Astrocyte (in vitro differentiated cells and primary cell): ENCODE measurements around the gene CD81. TPM values are rescaled to one million over a fixed set of nuclear protein-coding genes. Genes with fewer than 3 reads are reported as not detected.
A peak's percentile ranks its signal among the peaks of the same experiment; 100 is the strongest.

ENCODE experiments used
- DNase-seq: peaks from one replicate; pipeline ENCODE4 v3.0.0-alpha.2; 2010; ENCODE audit warnings: low read depth
- FAIRE-seq: peaks from 2 replicates; lab custom pipeline; 2011; peaks lifted over from hg19 to GRCh38; lab: Jason Lieb, UNC
- H2AFZ ChIP-seq: 2 replicates; pipeline ENCODE4 v1.6.0; 2012; ENCODE audit warnings: low read depth, low read length, inconsistent platforms
- H3K27ac ChIP-seq: 2 replicates; pipeline ENCODE4 v1.5.1; 2011; ENCODE audit warnings: low read depth, low read length, inconsistent platforms
- H3K27me3 ChIP-seq: 2 replicates; pipeline ENCODE4 v1.6.0; 2011; ENCODE audit warnings: low read length, inconsistent platforms; ENCODE audit not compliant: insufficient read depth
- H3K36me3 ChIP-seq: 2 replicates; pipeline ENCODE4 v1.5.1; 2011; ENCODE audit warnings: low read length, inconsistent platforms; ENCODE audit not compliant: insufficient read depth
- H3K4me1 ChIP-seq: 2 replicates; pipeline ENCODE4 v1.5.1; 2011; ENCODE audit warnings: low read length, inconsistent platforms; ENCODE audit not compliant: insufficient read depth
- H3K4me2 ChIP-seq: 2 replicates; pipeline ENCODE4 v1.6.0; 2012; ENCODE audit warnings: low read length, inconsistent platforms
- H3K4me3 ChIP-seq: 2 replicates; pipeline ENCODE4 v1.5.1; 2011; ENCODE audit warnings: low read depth, mild to moderate bottlenecking, low read length, inconsistent platforms; ENCODE audit not compliant: insufficient read depth
- H3K79me2 ChIP-seq: 2 replicates; pipeline ENCODE4 v1.6.0; 2012; ENCODE audit warnings: mild to moderate bottlenecking, low read length, inconsistent platforms; ENCODE audit not compliant: insufficient read depth
- H3K9ac ChIP-seq: 2 replicates; pipeline ENCODE4 v1.6.0; 2012; ENCODE audit warnings: mild to moderate bottlenecking, low read length, inconsistent platforms
- H3K9me3 ChIP-seq: 2 replicates; pipeline ENCODE4 v1.5.1; 2012; ENCODE audit warnings: low read depth, mild to moderate bottlenecking, low read length, inconsistent platforms; ENCODE audit not compliant: insufficient read depth
- H4K20me1 ChIP-seq: 2 replicates; pipeline ENCODE4 v1.6.0; 2012; ENCODE audit warnings: low read length, inconsistent platforms; ENCODE audit not compliant: insufficient read depth
- H3K27ac Mint-ChIP-seq: one replicate; pipeline ENCODE4 v1.8.0; 2021; ENCODE audit warnings: mild to moderate bottlenecking, mixed read lengths; ENCODE audit not compliant: unreplicated experiment
- H3K27me3 Mint-ChIP-seq: one replicate; pipeline ENCODE4 v1.8.0; 2021; ENCODE audit warnings: low read depth, mixed read lengths; ENCODE audit not compliant: unreplicated experiment
- H3K36me3 Mint-ChIP-seq: one replicate; pipeline ENCODE4 v1.8.0; 2021; ENCODE audit warnings: low read depth, mixed read lengths; ENCODE audit not compliant: unreplicated experiment
- H3K4me1 Mint-ChIP-seq: one replicate; pipeline ENCODE4 v1.8.0; 2021; ENCODE audit warnings: low read depth, mixed read lengths; ENCODE audit not compliant: unreplicated experiment
- H3K4me3 Mint-ChIP-seq: one replicate; pipeline ENCODE4 v1.8.0; 2021; ENCODE audit warnings: mild to moderate bottlenecking, moderate library complexity, mixed read lengths; ENCODE audit not compliant: unreplicated experiment
- H3K9me3 Mint-ChIP-seq: one replicate; pipeline ENCODE4 v1.8.0; 2021; ENCODE audit warnings: mild to moderate bottlenecking, mixed read lengths; ENCODE audit not compliant: unreplicated experiment
- CTCF ChIP-seq: IDR thresholded peaks from 2 replicates; pipeline ENCODE4 v1.5.1; 2011; ENCODE audit warnings: low read depth, mild to moderate bottlenecking, inconsistent platforms, low read length, moderate library complexity; ENCODE audit not compliant: insufficient read depth
- EZH2 ChIP-seq: IDR thresholded peaks from 2 replicates; pipeline ENCODE4 v1.6.1; 2012; ENCODE audit warnings: mild to moderate bottlenecking, low read length, inconsistent platforms; ENCODE audit not compliant: insufficient read depth
- total RNA-seq: library from RNA; stranded (reverse); gene quantifications from 2 replicates; pipeline ENCODE4 v1.2.1, GENCODE V29; 2021

The CD81 gene
- total RNA-seq, 1 donor from 2014 or later, result 625 TPM

GRCh38 chr11:2400069-2400761, 23.1 kb downstream of the CD81 start, which contains the start of gene TSSC4:
Gene TSSC4 (plus strand): TSS chr11:2400750. CDS start chr11:2402634, 1,884 bp downstream.
- no peaks in the 10 kb centered on the region for H3K9me3 ChIP-seq
- peak within 1 kb of the TSS; percentile 65 for H2AFZ ChIP-seq
- Mint-ChIP-seq H3K4me3 (peak within 1 kb of the TSS; percentile 92), H3K27me3 (no peaks in the 10 kb centered on the region), H3K36me3 (peaks cover 4% of the 10 kb centered on the region), H3K27ac (peak within 1 kb of the TSS; percentile 85), H3K9me3 (no peaks in the 10 kb centered on the region), H3K4me1 (peaks cover 2% of the 10 kb centered on the region)
- H3K9ac ChIP-seq, result peak within 1 kb of the TSS; percentile 100
- peaks cover 31% of the 10 kb centered on the region for H3K79me2 ChIP-seq
- H3K4me3 ChIP-seq, result peak within 1 kb of the TSS; percentile 99
- no peak for TF ChIP-seq EZH2
- peak; percentile 95 for TF ChIP-seq CTCF
- FAIRE-seq, result peak; percentile 52
- no peaks in the 10 kb centered on the region for H3K27me3 ChIP-seq
- peaks cover 18% of the 10 kb centered on the region for H3K4me1 ChIP-seq
- peak; percentile 99 for DNase-seq
- peak within 1 kb of the TSS; percentile 94 for H3K27ac ChIP-seq
- peak within 1 kb of the TSS; percentile 98 for H3K4me2 ChIP-seq
- peaks cover 3% of the 10 kb centered on the region for H4K20me1 ChIP-seq
- peaks cover 6% of the 10 kb centered on the region for H3K36me3 ChIP-seq

- no peaks in the 10 kb centered on the region for H3K27me3 Mint-ChIP-seq
- H3K4me1 ChIP-seq, result peaks cover 18% of the 10 kb centered on the region
- H3K27me3 ChIP-seq, result no peaks in the 10 kb centered on the region
- peaks cover 3% of the 10 kb centered on the region for H4K20me1 ChIP-seq
- TF ChIP-seq EZH2, result no peak
- no peak for TF ChIP-seq CTCF
- H3K9ac ChIP-seq, result peak overlapping the region; percentile 100
- H3K9me3 ChIP-seq, result no peaks in the 10 kb centered on the region
- peak overlapping the region; percentile 99 for H3K4me3 ChIP-seq
- H3K27ac Mint-ChIP-seq, result peak overlapping the region; percentile 83
- H3K9me3 Mint-ChIP-seq, result no peaks in the 10 kb centered on the region
- H3K4me3 Mint-ChIP-seq, result peak overlapping the region; percentile 92
- H3K79me2 ChIP-seq, result peaks cover 27% of the 10 kb centered on the region
- H3K4me2 ChIP-seq, result peak overlapping the region; percentile 98
- H3K27ac ChIP-seq, result peak overlapping the region; percentile 94
- peak overlapping the region; percentile 65 for H2AFZ ChIP-seq
- peaks cover 6% of the 10 kb centered on the region for H3K36me3 ChIP-seq
- H3K36me3 Mint-ChIP-seq, result peaks cover 4% of the 10 kb centered on the region
- peaks cover 2% of the 10 kb centered on the region for H3K4me1 Mint-ChIP-seq
- DNase-seq (no peak), FAIRE-seq (no peak)
Measured at GRCh38 chr11:2400762-2401435, 23.8 kb downstream of the CD81 start.
